AML-193 (cell line): ENCODE data around the gene MAP2K7.
"Not testable (repeated sequence)": the region's sequence is repeated elsewhere in the genome, so short reads cannot be mapped to it uniquely, and the experiment has no call there.

Experiments
- DNase-seq, 2 experiments: peaks; one replicate each; lab custom pipeline; 2025; lab: John Stamatoyannopoulos, UW

MAP2K7 gene

GRCh38 chr19:7908078-7908699 lies 4.5 kb downstream of the MAP2K7 start:
- DNase-seq, result no peak

- no peak for DNase-seq
These were observed 5.2 kb downstream of the MAP2K7 start for GRCh38 chr19:7908742-7909461.

- no peak for DNase-seq
These were observed 5.9 kb downstream of the MAP2K7 start for GRCh38 chr19:7909471-7910067.

GRCh38 chr19:7910321-7911161 lies 6.9 kb downstream of the MAP2K7 start:
- no peak for DNase-seq

- no peak for DNase-seq
These were observed 7.9 kb downstream of the MAP2K7 start for GRCh38 chr19:7911508-7912143.

GRCh38 chr19:7912144-7912696 lies 8.5 kb downstream of the MAP2K7 start:
- DNase-seq, result no peak

GRCh38 chr19:7912697-7913564 lies 9.3 kb downstream of the MAP2K7 start:
- no peak for DNase-seq

GRCh38 chr19:7913652-7914051 lies 10.0 kb downstream of the MAP2K7 start:
- DNase-seq, result no peak

- DNase-seq, result no peak
These were observed 10.4 kb downstream of the MAP2K7 start for GRCh38 chr19:7914099-7914498.

GRCh38 chr19:7914598-7915045 lies 10.9 kb downstream of the MAP2K7 start, which contains the start of gene TGFBR3L:
Gene TGFBR3L, plus strand, starts transcription at chr19:7914830.
- DNase-seq, result no peak

- DNase-seq, result no peak
These were observed 11.8 kb downstream of the MAP2K7 start for GRCh38 chr19:7915250-7916102.

- no peak for DNase-seq
These were observed 12.7 kb downstream of the MAP2K7 start for GRCh38 chr19:7916103-7916954.

- no peak for DNase-seq
These were observed 13.2 kb downstream of the MAP2K7 start for GRCh38 chr19:7916955-7917266.

- peak in 1 of 2 experiments; percentile 42 for DNase-seq
These were observed 13.8 kb downstream of the MAP2K7 start for GRCh38 chr19:7917267-7918061.

GRCh38 chr19:7918062-7918614 lies 14.5 kb downstream of the MAP2K7 start:
- not testable (repeated sequence) for DNase-seq

GRCh38 chr19:7918615-7919421 lies 15.1 kb downstream of the MAP2K7 start:
- no peak for DNase-seq
